K562 (cell line): ENCODE results near the gene MAN2B1. TPM values are rescaled to one million over a fixed set of nuclear protein-coding genes. Genes with fewer than 3 reads are reported as not detected.
A peak's percentile ranks its signal among the peaks of the same experiment; 100 is the strongest.

Source experiments
- BACH1 ChIP-seq: fragments of 200-800 bp; sonication (Bioruptor generic); IDR thresholded peaks from 2 replicates; pipeline ENCODE4 v1.6.1; 2016; ENCODE audit warnings: missing genetic modification characterization, missing compliant biosample characterization
- CCAR2 ChIP-seq: fragments of 200-400 bp; formaldehyde crosslinking; IDR thresholded peaks from 2 replicates; pipeline ENCODE4 v1.6.1; 2017; ENCODE audit warnings: mild to moderate bottlenecking, low read depth, low read length
- CCNT2 ChIP-seq: IDR thresholded peaks from 2 replicates; pipeline ENCODE4 v1.6.1; 2011; ENCODE audit warnings: borderline replicate concordance, low read depth, mild to moderate bottlenecking, moderate library complexity, mixed read lengths, low read length; ENCODE audit not compliant: insufficient read length; ENCODE audit errors: extremely low read depth
- HLTF ChIP-seq: fragments of 450-650 bp; IDR thresholded peaks from 2 replicates; pipeline ENCODE4 v1.6.1; 2016
- KDM5B ChIP-seq: fragments of 200-600 bp; sonication (generic); IDR thresholded peaks from 2 replicates; pipeline ENCODE4 v1.6.1; 2012; ENCODE audit warnings: low read depth, mild to moderate bottlenecking, moderate library complexity, low read length, control low read depth, inconsistent platforms; ENCODE audit not compliant: insufficient replicate concordance
- MCM7 ChIP-seq, 2 experiments: fragments of 450-650 bp; IDR thresholded peaks; 2 replicates each; pipeline ENCODE4 v1.6.1; 2016 to 2018
- MECOM ChIP-seq: fragments of 250-450 bp; sonication (Bioruptor Pico); IDR thresholded peaks from 2 replicates; pipeline ENCODE4 v1.8.0; 2022; ENCODE audit warnings: inconsistent platforms
- PRPF4 ChIP-seq: fragments of 200-400 bp; formaldehyde crosslinking; IDR thresholded peaks from one replicate; pipeline ENCODE4 v1.6.1; 2017; ENCODE audit warnings: low read length, low read depth, mild to moderate bottlenecking; ENCODE audit not compliant: insufficient read depth, poor library complexity, severe bottlenecking
- SAFB ChIP-seq: fragments of 200-400 bp; formaldehyde crosslinking; IDR thresholded peaks from 2 replicates; pipeline ENCODE4 v1.6.1; 2017; ENCODE audit warnings: low read depth, low read length, borderline replicate concordance
- SUPT5H ChIP-seq: fragments of 450-650 bp; IDR thresholded peaks from 2 replicates; pipeline ENCODE4 v1.6.1; 2016
- TAF15 ChIP-seq: fragments of 200-400 bp; formaldehyde crosslinking; IDR thresholded peaks from 2 replicates; pipeline ENCODE4 v1.6.1; 2017; ENCODE audit warnings: mild to moderate bottlenecking, low read depth, low read length, moderate library complexity
- ZNF12 ChIP-seq: sonication (generic); formaldehyde crosslinking; IDR thresholded peaks from 2 replicates; pipeline ENCODE4 v1.4.0; 2020; ENCODE audit warnings: mild to moderate bottlenecking, missing genetic modification reagents
- ZNF121 ChIP-seq: sonication (generic); formaldehyde crosslinking; conservative IDR thresholded peaks from 2 replicates; pipeline ENCODE4 v1.8.0; 2022; ENCODE audit warnings: missing genetic modification reagents
- ZNF274 ChIP-seq: IDR thresholded peaks from 2 replicates; pipeline ENCODE4 v1.6.1; 2011; ENCODE audit warnings: low read depth, mild to moderate bottlenecking, low read length, moderate library complexity, borderline replicate concordance
- ZNF282 ChIP-seq: sonication (generic); formaldehyde crosslinking; IDR thresholded peaks from 2 replicates; pipeline ENCODE4 v1.8.1; 2023; ENCODE audit warnings: missing genetic modification reagents
- ZSCAN32 ChIP-seq: fragments of 450-650 bp; formaldehyde crosslinking; IDR thresholded peaks from 2 replicates; pipeline ENCODE4 v1.4.0; 2020; ENCODE audit warnings: mild to moderate bottlenecking, moderate library complexity
- polyA plus RNA-seq, 8 experiments: library from polyadenylated mRNA; depleted of rRNA in 4 of 8; stranded (reverse) in 5 of 8; unstranded in 3 of 8; fragments of >200 nt; fragmentation: Nextera tagmentation in 2 of 8; fragmentation: Illumina TruSeq in 1 of 8; extraction: Ambion mirVana in 2 of 8; extraction: Trizol in 1 of 8; gene quantifications; 2 replicates each; pipeline versions ENCODE4 v1.2.1 to v1.2.3, GENCODE V29; 2011 to 2014; ENCODE audit warnings: inconsistent platforms in 1 of 8, missing spikeins in 1 of 8
- total RNA-seq, 7 experiments: library from RNA; depleted of rRNA in 6 of 7; stranded (reverse); fragments of >200 nt in 6 of 7; fragmentation: Illumina TruSeq in 2 of 7; extraction: Trizol in 2 of 7; gene quantifications; 2 replicates each; pipeline versions ENCODE4 v1.2.1 to v1.2.3, GENCODE V29; 2011 to 2021; ENCODE audit warnings: low replicate concordance in 1 of 7
- TF ChIP-seq, protein P1 (sequence below): sonication (generic); formaldehyde crosslinking; IDR thresholded peaks from 2 replicates; pipeline ENCODE4 v1.8.1; 2022; ENCODE audit warnings: missing genetic modification reagents
- TF ChIP-seq, protein P2 (sequence below), 2 experiments: fragments of 450-650 bp in 1 of 2; sonication (generic) in 1 of 2; formaldehyde crosslinking in 1 of 2; IDR thresholded peaks in 1 of 2; conservative IDR thresholded peaks in 1 of 2; 2 replicates each; pipeline versions ENCODE4 v1.6.1 to v1.8.1; 2016 to 2023; ENCODE audit warnings: mild to moderate bottlenecking in 2 of 2, moderate library complexity in 2 of 2, inconsistent platforms in 1 of 2, missing genetic modification reagents in 1 of 2
- TF ChIP-seq, protein P3 (sequence below): fragments of 250-450 bp; sonication (Bioruptor Pico); IDR thresholded peaks from 2 replicates; pipeline ENCODE4 v1.8.0; 2021; ENCODE audit warnings: moderate library complexity, mild to moderate bottlenecking, inconsistent platforms
- TF ChIP-seq, protein P4 (sequence below): sonication (generic); formaldehyde crosslinking; IDR thresholded peaks from 2 replicates; pipeline ENCODE4 v1.8.0; 2023; ENCODE audit warnings: missing genetic modification reagents, mild to moderate bottlenecking, borderline replicate concordance

MAN2B1 gene
- total and polyA plus RNA-seq, 9 of the 15 experiments (the other 6 are each of a cell fraction or from before 2014, with no cell fraction given): 0.59 to 33.8 (median 11.4) TPM

DNA sequence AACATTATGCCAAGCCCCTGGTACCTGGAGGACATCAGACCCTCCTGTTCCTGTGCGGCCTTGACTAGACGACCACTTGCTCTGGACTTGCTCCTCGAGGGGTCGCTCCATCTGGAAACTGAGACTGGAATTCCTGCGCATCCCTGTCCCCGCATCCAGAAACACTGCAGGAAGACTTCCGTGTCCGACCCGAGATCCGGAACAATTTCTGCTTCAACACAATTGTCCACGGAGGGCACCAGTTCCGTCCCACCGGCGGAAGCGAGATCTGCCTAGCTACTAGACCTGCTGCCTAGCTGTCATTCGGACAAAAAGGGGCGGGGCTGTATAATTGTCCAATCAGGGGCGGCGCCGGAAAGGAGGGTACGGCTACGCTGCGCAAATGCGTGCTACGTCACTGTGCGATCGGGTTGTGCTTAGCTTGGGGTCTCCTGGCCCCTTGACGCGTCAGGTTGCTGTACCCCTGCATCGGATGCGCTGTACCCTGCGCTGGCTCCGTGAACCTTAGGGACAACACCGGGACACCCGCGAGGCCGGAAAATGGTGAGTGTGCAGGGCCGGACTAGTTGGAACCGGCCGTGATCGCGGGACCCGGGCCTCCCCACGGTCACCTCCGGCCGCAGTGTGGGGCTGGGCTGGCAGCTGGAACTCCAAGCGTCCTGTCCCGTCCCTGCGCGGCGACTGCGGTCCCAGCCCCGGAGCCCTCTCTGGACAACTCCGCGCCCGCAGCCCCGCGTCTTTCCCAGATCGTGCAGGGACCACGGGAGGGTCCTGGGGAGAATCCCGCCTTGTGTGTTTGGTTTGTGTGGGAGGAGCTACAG, 55.8 kb downstream of the MAN2B1 start, which contains the start of the genes ZNF490 and ZNF791 (continued):
- TF ChIP-seq, protein P1, sequence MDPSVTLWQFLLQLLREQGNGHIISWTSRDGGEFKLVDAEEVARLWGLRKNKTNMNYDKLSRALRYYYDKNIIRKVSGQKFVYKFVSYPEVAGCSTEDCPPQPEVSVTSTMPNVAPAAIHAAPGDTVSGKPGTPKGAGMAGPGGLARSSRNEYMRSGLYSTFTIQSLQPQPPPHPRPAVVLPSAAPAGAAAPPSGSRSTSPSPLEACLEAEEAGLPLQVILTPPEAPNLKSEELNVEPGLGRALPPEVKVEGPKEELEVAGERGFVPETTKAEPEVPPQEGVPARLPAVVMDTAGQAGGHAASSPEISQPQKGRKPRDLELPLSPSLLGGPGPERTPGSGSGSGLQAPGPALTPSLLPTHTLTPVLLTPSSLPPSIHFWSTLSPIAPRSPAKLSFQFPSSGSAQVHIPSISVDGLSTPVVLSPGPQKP (CRISPR knock-in tag): no peak
- no peak for TF ChIP-seq CCNT2
- no peak for TF ChIP-seq MECOM (CRISPR knock-in tag)
- no peak for TF ChIP-seq ZNF121
- TF ChIP-seq SAFB: 0 out of 2 replicates have a peak, but pooled peaks have one; percentile 22
- TF ChIP-seq ZNF274: no peak
- no peak for TF ChIP-seq ZSCAN32
- no peak for TF ChIP-seq MCM7 (IDR thresholded peaks at IDR 0.05)
- TF ChIP-seq CCAR2: no peak
- TF ChIP-seq, protein P2, sequence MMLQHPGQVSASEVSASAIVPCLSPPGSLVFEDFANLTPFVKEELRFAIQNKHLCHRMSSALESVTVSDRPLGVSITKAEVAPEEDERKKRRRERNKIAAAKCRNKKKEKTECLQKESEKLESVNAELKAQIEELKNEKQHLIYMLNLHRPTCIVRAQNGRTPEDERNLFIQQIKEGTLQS (IDR thresholded peaks at IDR 0.05): no peak; the same call in 1 of the 2 replicates
- TF ChIP-seq, protein P2 (CRISPR knock-in tag; conservative IDR thresholded peaks at IDR 0.05): no peak
- TF ChIP-seq, protein P3, sequence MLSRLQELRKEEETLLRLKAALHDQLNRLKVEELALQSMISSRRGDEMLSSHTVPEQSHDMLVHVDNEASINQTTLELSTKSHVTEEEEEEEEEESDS (CRISPR knock-in tag): no peak
- peak; percentile 92 for TF ChIP-seq SUPT5H
- TF ChIP-seq, protein P4, sequence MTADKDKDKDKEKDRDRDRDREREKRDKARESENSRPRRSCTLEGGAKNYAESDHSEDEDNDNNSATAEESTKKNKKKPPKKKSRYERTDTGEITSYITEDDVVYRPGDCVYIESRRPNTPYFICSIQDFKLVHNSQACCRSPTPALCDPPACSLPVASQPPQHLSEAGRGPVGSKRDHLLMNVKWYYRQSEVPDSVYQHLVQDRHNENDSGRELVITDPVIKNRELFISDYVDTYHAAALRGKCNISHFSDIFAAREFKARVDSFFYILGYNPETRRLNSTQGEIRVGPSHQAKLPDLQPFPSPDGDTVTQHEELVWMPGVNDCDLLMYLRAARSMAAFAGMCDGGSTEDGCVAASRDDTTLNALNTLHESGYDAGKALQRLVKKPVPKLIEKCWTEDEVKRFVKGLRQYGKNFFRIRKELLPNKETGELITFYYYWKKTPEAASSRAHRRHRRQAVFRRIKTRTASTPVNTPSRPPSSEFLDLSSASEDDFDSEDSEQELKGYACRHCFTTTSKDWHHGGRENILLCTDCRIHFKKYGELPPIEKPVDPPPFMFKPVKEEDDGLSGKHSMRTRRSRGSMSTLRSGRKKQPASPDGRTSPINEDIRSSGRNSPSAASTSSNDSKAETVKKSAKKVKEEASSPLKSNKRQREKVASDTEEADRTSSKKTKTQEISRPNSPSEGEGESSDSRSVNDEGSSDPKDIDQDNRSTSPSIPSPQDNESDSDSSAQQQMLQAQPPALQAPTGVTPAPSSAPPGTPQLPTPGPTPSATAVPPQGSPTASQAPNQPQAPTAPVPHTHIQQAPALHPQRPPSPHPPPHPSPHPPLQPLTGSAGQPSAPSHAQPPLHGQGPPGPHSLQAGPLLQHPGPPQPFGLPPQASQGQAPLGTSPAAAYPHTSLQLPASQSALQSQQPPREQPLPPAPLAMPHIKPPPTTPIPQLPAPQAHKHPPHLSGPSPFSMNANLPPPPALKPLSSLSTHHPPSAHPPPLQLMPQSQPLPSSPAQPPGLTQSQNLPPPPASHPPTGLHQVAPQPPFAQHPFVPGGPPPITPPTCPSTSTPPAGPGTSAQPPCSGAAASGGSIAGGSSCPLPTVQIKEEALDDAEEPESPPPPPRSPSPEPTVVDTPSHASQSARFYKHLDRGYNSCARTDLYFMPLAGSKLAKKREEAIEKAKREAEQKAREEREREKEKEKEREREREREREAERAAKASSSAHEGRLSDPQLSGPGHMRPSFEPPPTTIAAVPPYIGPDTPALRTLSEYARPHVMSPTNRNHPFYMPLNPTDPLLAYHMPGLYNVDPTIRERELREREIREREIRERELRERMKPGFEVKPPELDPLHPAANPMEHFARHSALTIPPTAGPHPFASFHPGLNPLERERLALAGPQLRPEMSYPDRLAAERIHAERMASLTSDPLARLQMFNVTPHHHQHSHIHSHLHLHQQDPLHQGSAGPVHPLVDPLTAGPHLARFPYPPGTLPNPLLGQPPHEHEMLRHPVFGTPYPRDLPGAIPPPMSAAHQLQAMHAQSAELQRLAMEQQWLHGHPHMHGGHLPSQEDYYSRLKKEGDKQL (CRISPR knock-in tag): no peak
- TF ChIP-seq KDM5B: peak; percentile 89
- no peak for TF ChIP-seq TAF15
- TF ChIP-seq BACH1 (tag): no peak
- TF ChIP-seq ZNF282: no peak
- TF ChIP-seq PRPF4: no peak
- no peak for TF ChIP-seq HLTF
- peak; percentile 74 for TF ChIP-seq ZNF12 (CRISPR knock-in tag)
